Activated CD4-positive, alpha-beta T cell treated with anti-CD3 and anti-CD28 coated beads for 1 hour (primary cell): ENCODE results near the gene TRMT10B.
"Not testable (repeated sequence)": the region's sequence is repeated elsewhere in the genome, so short reads cannot be mapped to it uniquely, and the experiment has no call there.

Experiments
- DNase-seq: peaks from one replicate; pipeline ENCODE4 v3.0.0-alpha.2; 2020

Gene TRMT10B

GRCh38 chr9:37751704-37752103 is 1.9 kb upstream of the TRMT10B start:
- DNase-seq = not testable (repeated sequence)

- not testable (repeated sequence) for DNase-seq
Observed at GRCh38 chr9:37752112-37752511, 1.5 kb upstream of the TRMT10B start.

- DNase-seq = no peak
Observed at GRCh38 chr9:37752642-37753488, 740 bp upstream of the TRMT10B start.

GRCh38 chr9:37758747-37759146 is 5.1 kb downstream of the TRMT10B start:
- DNase-seq = no peak

GRCh38 chr9:37760416-37761161 is 7.0 kb downstream of the TRMT10B start:
- DNase-seq = no peak

GRCh38 chr9:37761511-37761910 is 7.9 kb downstream of the TRMT10B start:
- no peak for DNase-seq

GRCh38 chr9:37765263-37765662 is 11.7 kb downstream of the TRMT10B start:
- not testable (repeated sequence) for DNase-seq

GRCh38 chr9:37769306-37769705 is 15.7 kb downstream of the TRMT10B start:
- DNase-seq = no peak

GRCh38 chr9:37769995-37770394 is 16.4 kb downstream of the TRMT10B start:
- DNase-seq = no peak

GRCh38 chr9:37775216-37775919 is 21.8 kb downstream of the TRMT10B start:
- DNase-seq = no peak

GRCh38 chr9:37776328-37776727 is 22.7 kb downstream of the TRMT10B start:
- no peak for DNase-seq

GRCh38 chr9:37778534-37778933 is 24.9 kb downstream of the TRMT10B start:
- no peak for DNase-seq

GRCh38 chr9:37784291-37784615 is 30.6 kb downstream of the TRMT10B start:
- DNase-seq = no peak

- DNase-seq = peak; percentile 72
Observed at GRCh38 chr9:37784616-37785483, 31.2 kb downstream of the TRMT10B start, which contains the start of gene EXOSC3. TSS of gene EXOSC3 (minus strand) at chr9:37785064. CDS start at chr9:37785044, 20 bp downstream.

- DNase-seq = no peak
Observed at GRCh38 chr9:37787059-37787458, 33.5 kb downstream of the TRMT10B start.

GRCh38 chr9:37788332-37788731 is 34.7 kb downstream of the TRMT10B start:
- no peak for DNase-seq

GRCh38 chr9:37790096-37790495 is 36.5 kb downstream of the TRMT10B start:
- DNase-seq = no peak

GRCh38 chr9:37792122-37792521 is 38.5 kb downstream of the TRMT10B start:
- DNase-seq = no peak

GRCh38 chr9:37796232-37796631 is 42.6 kb downstream of the TRMT10B start:
- no peak for DNase-seq

- DNase-seq = no peak
Observed at GRCh38 chr9:37798677-37799076, 45.1 kb downstream of the TRMT10B start.

GRCh38 chr9:37800631-37801286 is 47.2 kb downstream of the TRMT10B start, which contains the start of gene DCAF10:
TSS of gene DCAF10 (plus strand) at chr9:37800797. CDS start at chr9:37800867, 70 bp downstream.
- DNase-seq = peak; percentile 83
